Peyer's patch (tissue), 4 donors: ENCODE results near the gene MDH1.

ENCODE experiments used
- CTCF ChIP-seq, 6 experiments: fragments of 450-650 bp in 4 of 6; fragments of 200-600 bp in 2 of 6; sonication (generic) in 1 of 6; IDR thresholded peaks; one replicate each; pipeline ENCODE4 v1.5.1; 2017 to 2019; ENCODE audit warnings: antibody characterized with exemption in 6 of 6, mild to moderate bottlenecking in 3 of 6, moderate library complexity in 1 of 6
- POLR2A ChIP-seq, 2 donors: fragments of 450-650 bp; IDR thresholded peaks; one replicate each; pipeline ENCODE4 v1.5.1; 2017; ENCODE audit warnings: antibody characterized with exemption in 2 of 2, mild to moderate bottlenecking in 2 of 2, moderate library complexity in 2 of 2

- TF ChIP-seq POLR2A (IDR thresholded peaks at IDR 0.05), result no peak
- TF ChIP-seq CTCF (IDR thresholded peaks at IDR 0.05), result no peak
Observed at GRCh38 chr2:63613391-63613901, 24.7 kb downstream of the MDH1 start.
